Right cardiac atrium (tissue), 5 donors: ENCODE measurements around the gene PPA2. TPM values are rescaled to one million over a fixed set of nuclear protein-coding genes. Genes with fewer than 3 reads are reported as not detected.
"Not testable (repeated sequence)": the region's sequence is repeated elsewhere in the genome, so short reads cannot be mapped to it uniquely, and the experiment has no call there.

ENCODE experiments used
- ATAC-seq, 2 donors: fragments of 200-7000 bp; cut with Tn5 transposase; one replicate each; pipeline versions ENCODE4 v1.8.0 to v1.9.1; 2020; ENCODE audit warnings: moderate library complexity in 2 of 2, mild to moderate bottlenecking in 1 of 2
- DNase-seq, 3 donors: peaks; one replicate each; pipeline ENCODE4 v3.0.0-alpha.2; 2020
- H3K27ac ChIP-seq: one replicate; pipeline ENCODE4 v1.5.1; 2013; ENCODE audit warnings: mild to moderate bottlenecking, low read length, control low read depth, moderate library complexity
- H3K27me3 ChIP-seq: one replicate; pipeline ENCODE4 v1.6.1; 2013; ENCODE audit not compliant: control insufficient read depth, insufficient read depth
- H3K4me1 ChIP-seq: one replicate; pipeline ENCODE4 v1.6.1; 2013; ENCODE audit warnings: low read length; ENCODE audit not compliant: control insufficient read depth, insufficient read depth
- H3K4me3 ChIP-seq: one replicate; pipeline ENCODE4 v1.5.1; 2013; ENCODE audit warnings: low read length, control low read depth
- H3K9me3 ChIP-seq: one replicate; pipeline ENCODE4 v1.6.1; 2013; ENCODE audit warnings: low read length; ENCODE audit not compliant: control insufficient read depth
- WGBS: extraction: QIAGEN DNeasy Blood & Tissue Kit; methylation state at CpG from one replicate; pipeline ENCODE4 v1.1.7; 2013; 5-methylcytosine and 5-hydroxymethylcytosine counted together
- intact Hi-C, 4 donors: fragments of 100-400 bp; cut with DNase I; formaldehyde crosslinking; loops; one replicate each; pipeline versions ENCODE4 v1.11.0 to v1.14.0; 2022 to 2023
- polyA plus RNA-seq: library from polyadenylated mRNA; stranded (reverse); fragments of 200-250 nt; gene quantifications from one replicate; pipeline ENCODE4 v1.2.3, GENCODE V29; 2013
- total RNA-seq, 4 donors: library from RNA; stranded (reverse); fragmentation: NEBNext Ultra II Directional; extraction: Animal tissue kit (Norgen Biotek cat#: 25700); gene quantifications; one replicate each; pipeline ENCODE4 v1.2.1, GENCODE V29; 2021
- donor health status: healthy with polysubstance abuse.
- donor health status: DM: no; HTN: yes; CAD: no.
- donor health status: DM: no; HTN: no; CAD: no.
- donor health status: DM: no; HTN: yes; CAD: no; lungs with severe emphysema.
- donor health status: DM: yes; HTN: yes; CAD: no.

The PPA2 gene
- total and polyA plus RNA-seq, 5 donors: 95.9 to 115 (median 110) TPM

DNA sequence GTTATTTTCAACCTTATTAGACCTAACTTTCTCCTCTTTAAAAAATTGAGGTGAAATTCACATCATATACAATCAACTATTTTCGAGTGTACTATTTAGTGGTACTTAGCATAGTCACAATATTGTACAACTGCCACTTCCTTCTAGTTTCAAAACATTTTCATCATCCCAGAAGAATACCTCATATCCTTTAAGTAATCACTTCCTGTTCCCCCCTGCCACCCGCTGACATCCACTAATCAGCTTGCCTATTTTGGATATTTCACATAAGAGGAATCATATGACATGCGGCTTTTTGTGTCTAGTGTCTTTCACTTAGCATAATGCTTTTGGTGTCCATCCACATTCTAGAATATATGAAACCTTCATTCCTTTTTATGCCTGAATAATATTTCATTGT lies 10.0 kb upstream of the PPA2 start:
- ATAC-seq (no peak), DNase-seq (no peak)
- no peaks in the 10 kb centered on the region for H3K4me1 ChIP-seq
- no peak overlapping the region for H3K4me3 ChIP-seq
- H3K27me3 ChIP-seq: no peaks in the 10 kb centered on the region
- WGBS: 66% methylated on average over 3 of the region's 3 CpGs
- intact Hi-C loops: no loop called here
- no peaks in the 10 kb centered on the region for H3K9me3 ChIP-seq
- no peak overlapping the region for H3K27ac ChIP-seq

DNA sequence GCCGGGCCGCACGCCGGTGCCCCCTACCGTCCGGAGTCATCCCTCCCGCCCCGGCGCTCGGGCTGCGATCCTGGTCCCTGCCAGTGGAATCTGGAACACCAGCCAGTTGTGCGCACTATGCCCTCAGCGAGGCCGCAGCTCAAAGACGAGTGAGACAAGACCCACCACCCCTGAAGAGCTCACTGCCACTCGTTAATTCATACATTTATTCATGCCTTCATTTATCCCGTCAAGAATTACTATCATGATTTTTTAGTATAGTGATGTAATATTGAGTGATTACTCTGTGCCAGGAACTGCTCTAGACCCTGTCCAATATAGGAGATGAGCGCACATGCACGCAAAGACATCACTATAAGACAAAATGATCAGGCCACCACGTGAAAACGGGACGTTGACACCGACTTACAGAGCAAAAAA lies 247 bp upstream of the PPA2 start:
- peak overlapping the region; percentile 72 for H3K4me3 ChIP-seq
- H3K27me3 ChIP-seq: no peaks in the 10 kb centered on the region
- no peaks in the 10 kb centered on the region for H3K4me1 ChIP-seq
- ATAC-seq (peak in 1 of 2 donors; percentile 1), DNase-seq (peak; percentile 88 to 96 (median 95))
- WGBS: 6% methylated on average over 23 of the region's 23 CpGs
- no peak overlapping the region for H3K27ac ChIP-seq
- no peaks in the 10 kb centered on the region for H3K9me3 ChIP-seq
- intact Hi-C loops: loop anchor here in 3 of 4 donors (5.0 to 10.0 kb wide), 3 partner anchors 327 to 339 kb away; partner anchors contain the start of gene TET2 (in 2 of the 3)

DNA sequence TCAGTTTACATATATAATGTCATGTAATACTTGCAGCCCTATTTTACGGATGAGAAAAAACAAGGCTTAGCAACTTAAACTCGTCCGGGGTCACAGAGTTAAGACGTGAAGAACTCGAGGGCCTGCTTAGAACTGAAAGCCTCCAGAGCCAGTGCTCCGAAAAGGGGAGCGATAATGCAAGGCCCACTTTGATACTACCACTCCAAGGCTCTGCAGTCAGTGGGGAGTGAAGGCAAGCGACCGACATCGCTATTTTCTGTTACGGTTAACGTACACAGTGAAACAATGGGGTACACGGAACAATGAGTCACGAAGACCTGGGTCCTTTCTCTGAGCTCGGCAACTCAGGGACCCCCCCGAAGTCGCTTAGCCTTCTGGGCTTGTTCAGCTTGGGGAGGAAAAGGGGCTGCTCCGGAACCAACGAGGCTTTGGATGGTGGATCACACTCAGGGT lies 965 bp downstream of the PPA2 start:
- 5% methylated on average over 19 of the region's 19 CpGs for WGBS
- Histone ChIP-seq H3K4me1 (no peaks in the 10 kb centered on the region), H3K4me3 (peak overlapping the region; percentile 72), H3K27me3 (no peaks in the 10 kb centered on the region), H3K9me3 (no peaks in the 10 kb centered on the region), H3K27ac (peak overlapping the region; percentile 98)
- intact Hi-C loops: loop anchor here in 3 of 4 donors (5.0 to 10.0 kb wide), 3 partner anchors 326 to 338 kb away; partner anchors contain the start of gene TET2 (in 2 of the 3)
- peak in 1 of 3 donors; percentile 35 for DNase-seq
- ATAC-seq: peak in 1 of 2 donors; percentile 40

DNA sequence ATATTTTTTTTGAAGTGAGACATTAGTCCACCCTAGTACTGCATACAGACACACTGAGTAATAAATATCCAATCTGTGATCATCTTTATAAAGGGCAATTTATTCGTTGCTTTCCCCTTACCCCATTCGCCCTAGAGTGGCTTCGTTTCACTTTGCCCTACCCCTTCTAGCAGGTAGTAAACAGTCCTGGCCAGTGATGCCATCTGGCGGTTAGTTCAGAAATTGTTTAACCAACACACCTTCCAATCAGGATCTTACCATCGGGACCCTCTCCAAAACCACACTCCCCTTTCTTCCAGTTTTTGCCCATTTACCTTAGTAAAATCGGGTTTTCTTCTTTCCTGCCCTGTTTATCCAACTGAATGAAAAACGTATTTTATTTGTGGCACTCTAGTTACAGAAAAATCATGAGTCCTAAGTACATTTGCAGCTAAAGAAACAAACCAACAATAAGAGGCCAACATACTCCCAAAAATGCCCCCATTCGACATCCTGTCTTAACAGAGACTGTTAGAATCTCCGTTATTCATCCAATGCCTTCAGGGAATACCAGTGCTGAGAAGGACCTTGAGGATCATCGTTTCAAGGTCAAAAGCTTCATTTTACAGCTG lies 2.2 kb downstream of the PPA2 start:
- Histone ChIP-seq H3K27ac (peak overlapping the region; percentile 67), H3K4me1 (no peaks in the 10 kb centered on the region), H3K9me3 (no peaks in the 10 kb centered on the region), H3K27me3 (no peaks in the 10 kb centered on the region), H3K4me3 (peak overlapping the region; percentile 72)
- WGBS: 12% methylated on average over 10 of the region's 10 CpGs
- ATAC-seq (peak; percentile 48), DNase-seq (peak in 2 of 3 donors; percentile 43)
- intact Hi-C loops: loop anchor here (2.0 to 10.0 kb wide), 4 partner anchors 324 to 337 kb away; partner anchors contain the start of gene TET2 (in 2 of the 4)

DNA sequence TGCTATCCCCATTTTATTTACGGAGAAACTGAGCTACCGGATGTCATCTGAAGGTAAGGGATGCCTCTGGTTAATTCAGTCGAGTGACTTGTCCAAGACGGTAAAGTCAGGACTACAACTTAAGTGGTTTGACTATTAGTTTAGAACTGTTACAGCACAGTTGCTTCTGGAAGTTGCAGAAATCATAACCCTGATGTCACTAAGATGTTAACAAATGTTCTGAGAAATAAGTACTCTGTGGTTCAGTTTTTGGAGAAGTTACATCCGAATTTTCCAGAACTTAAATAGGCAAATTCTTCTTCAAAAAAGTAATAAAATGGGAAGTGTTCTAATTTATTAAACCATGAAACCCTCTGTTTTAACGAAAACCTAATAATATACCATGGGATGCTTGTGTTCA lies 3.1 kb downstream of the PPA2 start:
- Histone ChIP-seq H3K27me3 (no peaks in the 10 kb centered on the region), H3K4me1 (no peaks in the 10 kb centered on the region), H3K27ac (no peak overlapping the region), H3K4me3 (no peak overlapping the region), H3K9me3 (no peaks in the 10 kb centered on the region)
- 86% methylated on average over 6 of the region's 6 CpGs for WGBS
- ATAC-seq (no peak), DNase-seq (no peak)
- intact Hi-C loops: loop anchor here (2.0 to 10.0 kb wide), 4 partner anchors 323 to 336 kb away; partner anchors contain the start of gene TET2 (in 2 of the 4)

DNA sequence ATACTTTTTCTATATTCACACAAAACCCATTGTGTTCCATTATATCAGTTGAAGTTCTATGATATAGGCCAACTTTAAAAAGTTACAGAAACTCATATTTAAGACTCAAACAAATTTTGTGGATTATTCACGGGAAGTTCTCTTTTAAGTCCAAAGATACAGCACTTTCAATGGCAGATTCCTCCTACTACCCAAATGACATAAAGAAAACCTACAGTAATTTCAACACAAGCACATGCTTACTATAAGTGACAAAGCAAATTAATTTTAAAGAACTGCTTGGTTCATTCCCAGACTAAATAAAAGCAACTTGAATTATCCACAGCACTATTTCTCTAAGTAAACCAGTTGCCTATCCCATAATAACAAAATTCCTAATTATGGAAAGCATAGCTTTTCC lies 4.1 kb downstream of the PPA2 start:
- ATAC-seq: no peak
- Histone ChIP-seq H3K4me3 (no peak overlapping the region), H3K4me1 (no peaks in the 10 kb centered on the region), H3K27ac (no peak overlapping the region), H3K27me3 (no peaks in the 10 kb centered on the region), H3K9me3 (no peaks in the 10 kb centered on the region)
- intact Hi-C loops: loop anchor here (2.0 to 10.0 kb wide), 4 partner anchors 322 to 335 kb away; partner anchors contain the start of gene TET2 (in 2 of the 4)
- no peak for DNase-seq
- 85% methylated on average over 1 of the region's 1 CpG for WGBS

DNA sequence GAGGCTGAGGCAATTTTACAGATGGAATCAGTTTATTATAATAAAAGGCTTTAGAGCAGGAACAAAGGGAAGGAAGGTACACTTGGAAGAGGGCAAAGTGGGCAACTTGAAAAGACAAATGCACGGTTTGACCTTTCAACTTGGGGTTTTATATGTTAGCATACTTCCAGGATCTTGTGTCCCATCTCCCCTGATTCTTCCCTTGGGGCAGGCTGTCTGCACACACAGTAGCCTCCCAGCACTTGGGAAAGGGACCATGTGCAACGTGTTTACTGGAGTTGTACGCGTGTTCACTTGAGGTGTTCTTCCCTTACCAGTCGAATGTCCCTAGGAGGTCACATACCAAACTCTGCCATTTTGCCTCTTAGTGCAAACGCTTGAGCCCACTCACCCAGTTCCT lies 7.3 kb downstream of the PPA2 start:
- WGBS: 92% methylated on average over 6 of the region's 6 CpGs

DNA sequence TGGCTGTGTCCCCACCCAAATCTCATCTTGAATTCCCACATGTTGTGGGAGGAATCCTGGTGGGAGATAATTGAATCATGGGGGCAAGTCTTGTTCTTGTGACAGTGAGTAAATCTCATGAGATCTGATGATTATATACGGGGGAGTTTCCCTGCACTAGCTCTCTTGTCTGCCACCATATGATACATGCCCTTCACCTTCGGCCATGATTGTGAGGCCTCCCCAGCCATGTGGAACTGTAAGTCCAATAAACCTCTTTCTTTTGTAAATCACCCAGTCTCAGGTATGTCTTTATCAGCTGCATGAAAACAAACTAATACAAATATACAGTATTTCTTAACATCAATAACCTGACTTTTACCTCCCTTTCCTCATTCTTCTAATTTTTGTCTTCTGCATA lies 9.3 kb downstream of the PPA2 start:
- H3K27me3 ChIP-seq, H3K27ac ChIP-seq, intact Hi-C loops, H3K4me1 ChIP-seq, ATAC-seq, DNase-seq, H3K9me3 ChIP-seq, H3K4me3 ChIP-seq: not testable (repeated sequence)
- 97% methylated on average over 2 of the region's 2 CpGs for WGBS

More for the DNA sequence above, 7.3 kb downstream of the PPA2 start:
- intact Hi-C loops: no loop called here
- no peak for DNase-seq
- no peak for ATAC-seq
- H3K27ac ChIP-seq: no peak overlapping the region
- H3K9me3 ChIP-seq: no peaks in the 10 kb centered on the region
- H3K4me3 ChIP-seq: no peak overlapping the region
- no peaks in the 10 kb centered on the region for H3K27me3 ChIP-seq
- no peaks in the 10 kb centered on the region for H3K4me1 ChIP-seq

DNA sequence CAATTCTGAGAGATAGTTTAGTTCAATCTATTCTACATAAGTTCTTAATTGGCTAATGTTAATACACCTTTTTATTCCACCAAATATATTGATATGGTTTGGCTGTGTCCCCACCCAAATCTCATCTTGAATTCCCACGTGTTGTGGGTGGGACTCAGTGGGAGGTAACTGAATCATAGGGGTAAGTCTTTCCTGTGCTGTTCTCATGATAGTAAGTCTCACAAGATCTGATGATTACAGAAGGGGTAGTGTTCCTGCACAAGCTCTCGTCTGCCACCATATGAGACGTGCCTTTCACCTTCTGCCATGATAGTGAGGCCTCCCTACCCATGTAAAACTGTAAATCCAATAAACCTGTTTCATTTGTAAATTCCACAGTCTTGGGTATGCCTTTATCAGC lies 11.3 kb downstream of the PPA2 start:
- Histone ChIP-seq H3K27me3 (no peaks in the 10 kb centered on the region), H3K27ac (no peak overlapping the region), H3K4me3 (no peak overlapping the region), H3K4me1 (no peaks in the 10 kb centered on the region), H3K9me3 (no peaks in the 10 kb centered on the region)
- DNase-seq (no peak), ATAC-seq (no peak)
- 89% methylated on average over 3 of the region's 3 CpGs for WGBS
- intact Hi-C loops: no loop called here

DNA sequence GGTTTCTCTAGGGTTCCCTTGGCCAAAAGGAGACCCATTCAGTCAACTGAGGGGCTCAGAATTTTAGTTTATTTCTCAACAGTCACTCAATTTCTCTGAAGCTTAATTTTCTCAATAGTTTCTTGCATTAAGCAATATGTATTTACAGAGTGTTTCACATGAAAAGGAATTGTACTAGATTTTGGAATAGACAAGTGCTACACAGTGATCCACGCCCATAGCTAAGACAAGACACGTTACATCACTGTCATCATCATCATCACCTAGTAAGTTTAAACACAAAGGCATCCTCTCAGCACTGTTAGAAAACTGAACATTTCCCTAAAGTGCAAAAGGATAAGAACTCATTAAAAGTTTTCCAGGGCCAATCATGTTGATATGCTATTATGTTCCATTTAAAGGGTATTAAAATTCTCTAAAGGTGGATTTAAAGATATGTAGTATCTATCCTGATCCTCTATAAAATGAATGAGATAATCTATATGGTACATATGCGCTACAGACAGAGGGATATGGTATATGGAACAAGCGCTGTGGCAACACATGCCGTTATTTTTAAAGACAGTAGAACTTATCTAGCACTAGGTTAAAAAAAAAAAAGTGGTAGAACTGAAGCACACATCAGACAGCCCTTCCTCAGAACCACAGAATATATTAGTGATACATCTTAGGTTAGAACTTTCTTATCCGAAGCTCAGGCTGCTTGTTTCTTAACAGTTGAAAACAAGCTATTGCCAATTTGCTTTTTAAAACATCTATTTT lies 12.1 kb downstream of the PPA2 start:
- H3K27me3 ChIP-seq: no peaks in the 10 kb centered on the region
- no peak overlapping the region for H3K27ac ChIP-seq
- H3K9me3 ChIP-seq: no peaks in the 10 kb centered on the region
- no peaks in the 10 kb centered on the region for H3K4me1 ChIP-seq
- ATAC-seq (no peak), DNase-seq (no peak)
- 89% methylated on average over 6 of the region's 6 CpGs for WGBS
- no peak overlapping the region for H3K4me3 ChIP-seq
- intact Hi-C loops: no loop called here

DNA sequence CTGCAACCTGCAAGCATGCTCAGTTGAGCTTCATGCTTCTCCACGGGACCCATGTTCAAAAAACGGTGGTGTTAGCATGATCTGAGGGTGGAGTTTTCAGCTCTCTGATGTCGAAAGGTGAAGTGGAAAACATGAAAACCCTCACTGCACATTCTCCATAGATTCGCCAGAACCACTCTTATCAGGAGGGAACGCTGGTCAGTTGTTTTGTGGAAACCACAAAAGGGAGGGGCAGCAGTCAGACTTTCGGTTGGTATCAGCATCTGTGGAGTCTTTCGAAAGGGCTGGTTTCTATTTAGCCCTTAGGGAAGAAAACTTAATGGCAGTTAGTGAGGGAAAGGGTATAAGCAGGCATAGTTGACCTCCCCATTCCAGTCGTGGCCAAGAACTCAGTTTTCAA lies 12.6 kb downstream of the PPA2 start:
- H3K9me3 ChIP-seq: no peaks in the 10 kb centered on the region
- no peak for DNase-seq
- H3K27ac ChIP-seq: no peak overlapping the region
- H3K4me1 ChIP-seq: no peaks in the 10 kb centered on the region
- 68% methylated on average over 8 of the region's 8 CpGs for WGBS
- ATAC-seq: peak in 1 of 2 donors; percentile 59
- no peaks in the 10 kb centered on the region for H3K27me3 ChIP-seq
- intact Hi-C loops: no loop called here
- H3K4me3 ChIP-seq: no peak overlapping the region
